DOHH2 (cell line): ENCODE data around the gene KCND1.

Experiments
- H3F3A ChIP-seq: fragments of 200-600 bp; sonication (generic), shearing (Covaris generic); 2 replicates; pipeline ENCODE4 v1.6.0; 2016; ENCODE audit warnings: antibody characterized with exemption, mild to moderate bottlenecking; ENCODE audit not compliant: control insufficient read depth, insufficient read depth
- H3K27ac ChIP-seq: fragments of 200-600 bp; sonication (generic); 2 replicates; pipeline ENCODE4 v1.5.1; 2014; ENCODE audit warnings: low read depth, mild to moderate bottlenecking, low read length, moderate library complexity
- H3K27me3 ChIP-seq: fragments of 200-600 bp; sonication (generic); 2 replicates; pipeline ENCODE4 v1.6.1; 2014; ENCODE audit warnings: mild to moderate bottlenecking, low read length, mixed read lengths; ENCODE audit not compliant: control insufficient read depth
- H3K36me3 ChIP-seq: fragments of 200-600 bp; sonication (generic); 2 replicates; pipeline ENCODE4 v1.6.1; 2014; ENCODE audit warnings: mild to moderate bottlenecking, low read length, moderate library complexity, mixed read lengths; ENCODE audit not compliant: control insufficient read depth
- H3K4me1 ChIP-seq: fragments of 200-600 bp; sonication (generic); 2 replicates; pipeline ENCODE4 v1.6.1; 2014; ENCODE audit warnings: mild to moderate bottlenecking, low read length, mixed read lengths; ENCODE audit not compliant: control insufficient read depth
- H3K4me2 ChIP-seq: fragments of 200-600 bp; sonication (generic); 2 replicates; pipeline ENCODE4 v1.6.0; 2014; ENCODE audit warnings: mild to moderate bottlenecking, low read length, moderate library complexity
- H3K4me3 ChIP-seq: fragments of 200-600 bp; sonication (generic); 2 replicates; pipeline ENCODE4 v1.5.1; 2014; ENCODE audit warnings: mild to moderate bottlenecking, low read length, mixed read lengths
- H3K79me2 ChIP-seq: fragments of 200-600 bp; sonication (generic); 2 replicates; pipeline ENCODE4 v1.6.1; 2014; ENCODE audit warnings: mild to moderate bottlenecking, low read length, mixed read lengths; ENCODE audit not compliant: control insufficient read depth
- H3K9me2 ChIP-seq: fragments of 200-600 bp; sonication (generic); replicated peaks from 2 replicates; pipeline ENCODE4 v1.6.1; 2014; ENCODE audit warnings: mild to moderate bottlenecking, low read length, mixed read lengths; ENCODE audit not compliant: control insufficient read depth
- H3K9me3 ChIP-seq: fragments of 200-600 bp; sonication (generic); 2 replicates; pipeline ENCODE4 v1.6.1; 2014; ENCODE audit warnings: antibody characterized with exemption, low read length, mixed read lengths; ENCODE audit not compliant: control insufficient read depth, insufficient read depth
- H4K20me1 ChIP-seq: fragments of 200-600 bp; sonication (generic); 2 replicates; pipeline ENCODE4 v1.6.0; 2014; ENCODE audit warnings: low read depth, mild to moderate bottlenecking, antibody characterized with exemption, low read length, moderate library complexity; ENCODE audit not compliant: control insufficient read depth, insufficient read depth
- CTCF ChIP-seq: fragments of 200-600 bp; sonication (generic); IDR thresholded peaks from one replicate; pipeline ENCODE4 v1.5.1; 2014; ENCODE audit warnings: antibody characterized with exemption, mild to moderate bottlenecking, low read depth, low read length; ENCODE audit not compliant: poor library complexity, severe bottlenecking
- EZH2phosphoT487 ChIP-seq: fragments of 200-600 bp; sonication (generic); IDR thresholded peaks from 2 replicates; pipeline ENCODE4 v1.6.1; 2017; ENCODE audit warnings: borderline replicate concordance, mild to moderate bottlenecking, antibody characterized with exemption, low read length, moderate library complexity, mixed read lengths

The KCND1 gene

DNA sequence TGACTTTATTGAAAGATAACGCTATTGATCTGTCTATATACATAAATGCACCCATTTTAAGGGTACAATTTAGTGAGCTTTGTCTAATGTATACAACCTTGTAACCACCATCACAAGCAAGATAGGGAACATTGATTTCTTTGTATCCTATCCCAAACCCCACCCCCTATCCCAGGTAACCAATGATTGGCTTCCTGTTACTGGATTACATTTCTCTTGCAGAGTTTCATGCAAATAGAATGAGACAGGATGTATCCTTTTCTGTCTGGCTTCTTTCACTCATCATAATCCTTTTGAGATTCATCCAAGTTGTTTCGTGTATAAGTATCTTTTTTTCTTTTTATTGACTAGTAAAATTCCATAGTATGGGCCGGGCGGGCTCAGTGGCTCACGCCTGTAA lies 32.1 kb upstream of the KCND1 start:
- TF ChIP-seq EZH2phosphoT487 (no peak), CTCF (no peak)
- H3K4me2 ChIP-seq, result peak overlapping the region; percentile 14; the same call in 1 of the 2 replicates
- H3K27ac ChIP-seq, result no peak overlapping the region
- H4K20me1 ChIP-seq, result no peaks in the 10 kb centered on the region
- H3K9me2 ChIP-seq, result no peaks in the 10 kb centered on the region; the same call in 1 of the 2 replicates
- peaks cover 20% of the 10 kb centered on the region for H3K36me3 ChIP-seq
- no peaks in the 10 kb centered on the region for H3F3A ChIP-seq
- no peaks in the 10 kb centered on the region for H3K27me3 ChIP-seq
- no peaks in the 10 kb centered on the region for H3K9me3 ChIP-seq
- peaks cover 20% of the 10 kb centered on the region for H3K79me2 ChIP-seq
- H3K4me3 ChIP-seq, result 0 out of 2 replicates have a peak overlapping the region, but pooled peaks have one; percentile 7
- peaks cover 21% of the 10 kb centered on the region for H3K4me1 ChIP-seq

GRCh38 chrX:49002091-49002935 lies 30.7 kb upstream of the KCND1 start, which contains the start of gene GRIPAP1:
TSS of gene GRIPAP1 (minus strand) at chrX:49002264. CDS start at chrX:49002229, 35 bp downstream.
- H4K20me1 ChIP-seq, result no peaks in the 10 kb centered on the region
- H3K27ac ChIP-seq, result peak within 1 kb of the TSS; percentile 78
- peak within 1 kb of the TSS; percentile 80 for H3K4me2 ChIP-seq
- H3K27me3 ChIP-seq, result no peaks in the 10 kb centered on the region
- no peaks in the 10 kb centered on the region for H3K9me3 ChIP-seq
- H3F3A ChIP-seq, result no peaks in the 10 kb centered on the region
- no peak for TF ChIP-seq EZH2phosphoT487
- no peak for TF ChIP-seq CTCF
- peaks cover 21% of the 10 kb centered on the region for H3K4me1 ChIP-seq
- H3K79me2 ChIP-seq, result peaks cover 20% of the 10 kb centered on the region
- H3K4me3 ChIP-seq, result peak within 1 kb of the TSS; percentile 99
- H3K36me3 ChIP-seq, result peaks cover 29% of the 10 kb centered on the region
- H3K9me2 ChIP-seq, result no peaks in the 10 kb centered on the region; the same call in 1 of the 2 replicates

DNA sequence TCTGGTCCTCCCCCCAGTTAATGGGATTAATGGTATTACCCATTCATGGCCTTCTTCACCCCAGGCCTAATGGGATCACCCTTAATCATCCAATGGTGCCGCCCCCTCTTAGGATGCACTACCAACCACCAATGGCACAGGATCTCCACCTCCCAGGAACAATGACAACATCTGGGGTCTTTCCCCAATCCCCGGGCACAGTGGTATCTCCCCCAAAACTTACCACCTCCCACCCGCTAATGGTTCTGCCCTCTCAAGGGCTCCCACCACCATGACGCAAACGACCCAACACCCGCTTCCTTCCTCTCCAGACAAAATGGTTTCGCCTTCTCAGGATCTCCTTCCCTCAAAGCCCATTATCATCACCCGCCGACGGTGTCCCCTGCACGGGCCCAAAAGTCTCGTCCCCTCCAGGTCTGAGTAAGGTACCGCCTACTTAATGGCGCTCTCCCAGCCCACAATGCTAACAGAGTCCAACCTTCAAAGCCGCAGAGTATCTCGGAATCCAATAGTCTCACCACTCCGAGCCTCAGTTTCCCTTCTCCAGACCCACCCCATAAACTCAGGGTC lies 30.0 kb upstream of the KCND1 start:
- Histone ChIP-seq H3K4me1 (peaks cover 21% of the 10 kb centered on the region), H3K79me2 (peaks cover 20% of the 10 kb centered on the region), H3K4me2 (peak overlapping the region; percentile 80), H4K20me1 (no peaks in the 10 kb centered on the region), H3F3A (no peaks in the 10 kb centered on the region), H3K9me3 (no peaks in the 10 kb centered on the region), H3K4me3 (peak overlapping the region; percentile 99), H3K27me3 (no peaks in the 10 kb centered on the region), H3K9me2 (no peaks in the 10 kb centered on the region; the same call in 1 of the 2 replicates), H3K27ac (peak overlapping the region; percentile 78), H3K36me3 (peaks cover 36% of the 10 kb centered on the region)
- TF ChIP-seq EZH2phosphoT487, result no peak
- no peak for TF ChIP-seq CTCF
